GM20000 (cell line): ENCODE results near the gene PRKCH.

Experiments used
- DNase-seq: peaks from one replicate; pipeline ENCODE4 v3.0.0; 2012; ENCODE audit warnings: low spot score
- TF ChIP-seq, protein P1 (sequence below): IDR thresholded peaks from 2 replicates; pipeline ENCODE4 v1.5.1; 2012; ENCODE audit warnings: mild to moderate bottlenecking, control low read depth; ENCODE audit errors: extremely low read depth, missing control alignments

PRKCH gene

GRCh38 chr14:61456720-61457119 is 135.3 kb downstream of the PRKCH start:
- peak; percentile 67 for DNase-seq
- TF ChIP-seq, protein P1, sequence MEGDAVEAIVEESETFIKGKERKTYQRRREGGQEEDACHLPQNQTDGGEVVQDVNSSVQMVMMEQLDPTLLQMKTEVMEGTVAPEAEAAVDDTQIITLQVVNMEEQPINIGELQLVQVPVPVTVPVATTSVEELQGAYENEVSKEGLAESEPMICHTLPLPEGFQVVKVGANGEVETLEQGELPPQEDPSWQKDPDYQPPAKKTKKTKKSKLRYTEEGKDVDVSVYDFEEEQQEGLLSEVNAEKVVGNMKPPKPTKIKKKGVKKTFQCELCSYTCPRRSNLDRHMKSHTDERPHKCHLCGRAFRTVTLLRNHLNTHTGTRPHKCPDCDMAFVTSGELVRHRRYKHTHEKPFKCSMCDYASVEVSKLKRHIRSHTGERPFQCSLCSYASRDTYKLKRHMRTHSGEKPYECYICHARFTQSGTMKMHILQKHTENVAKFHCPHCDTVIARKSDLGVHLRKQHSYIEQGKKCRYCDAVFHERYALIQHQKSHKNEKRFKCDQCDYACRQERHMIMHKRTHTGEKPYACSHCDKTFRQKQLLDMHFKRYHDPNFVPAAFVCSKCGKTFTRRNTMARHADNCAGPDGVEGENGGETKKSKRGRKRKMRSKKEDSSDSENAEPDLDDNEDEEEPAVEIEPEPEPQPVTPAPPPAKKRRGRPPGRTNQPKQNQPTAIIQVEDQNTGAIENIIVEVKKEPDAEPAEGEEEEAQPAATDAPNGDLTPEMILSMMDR, result peak; percentile 63

- DNase-seq, result no peak
- TF ChIP-seq, protein P1, result no peak
Measured at GRCh38 chr14:61458766-61459165, 137.4 kb downstream of the PRKCH start.

DNA sequence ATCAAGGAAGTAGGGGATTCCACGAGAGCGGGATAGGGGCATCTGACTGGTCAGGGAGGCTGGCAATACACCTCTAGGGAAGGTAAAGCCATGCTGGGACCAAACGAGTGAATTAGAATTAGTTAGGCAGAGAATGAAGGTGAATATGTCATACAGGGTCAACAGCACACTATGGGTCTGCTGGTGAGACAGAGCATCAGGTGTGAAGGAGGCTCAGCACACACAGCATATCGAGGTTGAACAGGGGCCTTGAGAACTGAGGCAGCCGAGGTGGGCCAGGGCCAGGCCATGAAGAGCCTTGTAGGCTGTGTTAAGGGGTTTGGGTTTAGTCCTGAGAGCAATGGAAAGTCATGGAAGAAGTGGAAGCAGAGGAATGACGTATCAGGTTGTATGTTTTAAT is 137.8 kb downstream of the PRKCH start:
- DNase-seq, result no peak
- TF ChIP-seq, protein P1, result no peak

DNA sequence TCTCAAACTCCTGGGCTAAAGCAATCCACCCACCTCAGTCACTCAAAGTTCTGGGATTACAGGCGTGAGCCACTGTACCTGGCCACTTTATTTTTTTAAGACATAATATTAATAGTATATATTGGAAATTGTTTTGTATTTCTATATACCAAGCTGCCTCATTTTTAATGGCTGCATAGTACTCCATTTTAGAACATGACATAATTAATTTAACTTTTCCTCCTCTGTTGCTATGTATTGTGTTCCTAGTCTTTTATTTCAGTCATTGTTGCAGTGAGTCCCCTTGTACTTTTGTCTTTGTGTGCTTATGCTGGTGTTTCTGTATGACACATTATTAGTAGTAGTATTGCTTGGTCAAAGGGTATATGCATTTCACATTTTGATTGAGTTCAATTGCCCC is 138.7 kb downstream of the PRKCH start:
- DNase-seq, result no peak
- TF ChIP-seq, protein P1, result no peak

- TF ChIP-seq, protein P1, result no peak
- DNase-seq, result no peak
Measured at GRCh38 chr14:61460718-61461611, 139.6 kb downstream of the PRKCH start.

DNA sequence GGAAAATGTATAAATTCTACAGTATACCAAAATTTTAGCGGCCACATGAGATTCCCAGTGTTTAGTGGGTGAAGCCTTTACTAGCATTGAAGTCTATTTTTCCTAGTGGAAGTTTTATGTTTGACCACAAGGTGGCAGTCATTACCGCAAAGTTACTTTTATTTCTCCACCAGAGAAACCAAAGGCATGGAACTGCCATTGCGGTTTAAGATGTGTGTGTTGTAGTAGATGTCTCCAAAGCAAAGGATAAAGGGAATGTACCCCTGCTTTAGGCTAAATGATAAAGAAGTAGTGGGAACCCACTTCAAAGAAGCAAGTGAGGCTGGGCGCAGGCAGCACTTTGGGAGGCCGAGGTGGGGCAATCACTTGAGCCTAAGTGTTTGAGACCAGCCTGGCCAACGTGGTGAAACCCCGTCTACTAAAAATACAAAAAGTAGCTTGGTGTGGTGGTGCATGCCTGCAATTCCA is 140.5 kb downstream of the PRKCH start:
- TF ChIP-seq, protein P1, result peak; percentile 24
- DNase-seq, result no peak

DNA sequence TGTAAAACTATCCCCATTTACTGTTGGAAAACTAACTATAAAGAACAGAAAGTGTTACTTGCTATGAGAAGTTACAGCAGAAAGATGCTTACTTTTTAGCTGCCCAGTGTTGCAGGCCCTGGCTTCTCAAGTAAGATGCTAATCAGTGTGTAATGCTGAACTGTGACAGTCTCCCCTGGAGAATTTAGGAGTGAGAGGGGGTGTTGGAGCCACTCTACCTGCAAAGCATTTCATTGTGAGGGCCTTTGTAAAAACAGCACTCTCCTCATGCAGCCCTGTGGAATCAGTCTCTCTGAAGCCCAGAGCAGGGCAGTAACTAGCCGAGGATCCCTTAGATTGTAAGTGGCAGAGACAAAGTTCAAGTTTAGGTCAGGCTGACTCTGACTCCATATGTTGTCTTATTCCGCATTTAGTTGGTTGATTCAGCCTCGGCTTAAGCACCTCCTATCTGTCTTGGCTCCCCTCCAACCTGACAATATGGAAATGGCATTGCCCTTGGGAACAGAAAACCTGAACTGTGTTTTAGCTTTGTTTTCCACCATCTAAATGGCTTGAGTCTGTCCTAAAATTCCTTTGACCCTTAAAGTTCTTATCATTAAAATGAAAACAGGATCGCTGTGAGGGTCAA is 141.3 kb downstream of the PRKCH start:
- no peak for DNase-seq

More for the DNA sequence above, 141.3 kb downstream of the PRKCH start:
- TF ChIP-seq, protein P1, result no peak
